ENCODE data around the gene MIOX.

GRCh38 chr22:50454556-50455075 is 32.0 kb upstream of the MIOX start:
- TF ChIP-seq POLR2A (IDR thresholded peaks at IDR 0.05): no peak
- no peak for TF ChIP-seq POLR2AphosphoS5 (IDR thresholded peaks at IDR 0.05)
- no peak for TF ChIP-seq CTCF (IDR thresholded peaks at IDR 0.05)
- no peak for TF ChIP-seq EP300 (IDR thresholded peaks at IDR 0.05)
